Ectodermal cell (in vitro differentiated cells): ENCODE measurements around the gene SYT14.

ENCODE experiments used
- H3K27ac ChIP-seq: 2 replicates; pipeline ENCODE4 v1.7.0; 2013; ENCODE audit warnings: mild to moderate bottlenecking, low read depth, low read length; ENCODE audit not compliant: insufficient read depth, poor library complexity, severe bottlenecking
- H3K27me3 ChIP-seq: 2 replicates; pipeline ENCODE4 v1.7.0; 2013; ENCODE audit warnings: mild to moderate bottlenecking, low read length; ENCODE audit not compliant: insufficient read depth, control insufficient read depth, poor library complexity, severe bottlenecking
- H3K36me3 ChIP-seq: one replicate; pipeline ENCODE4 v1.7.0; 2013; ENCODE audit warnings: low read length; ENCODE audit not compliant: control insufficient read depth, insufficient read depth
- H3K4me1 ChIP-seq: one replicate; pipeline ENCODE4 v1.7.0; 2013; ENCODE audit warnings: low read length; ENCODE audit not compliant: control insufficient read depth, insufficient read depth
- H3K4me3 ChIP-seq: 2 replicates; pipeline ENCODE4 v1.7.0; 2013; ENCODE audit warnings: low read depth, low read length, control low read depth; ENCODE audit not compliant: insufficient read depth
- H3K9me3 ChIP-seq: 2 replicates; pipeline ENCODE4 v1.7.0; 2013; ENCODE audit warnings: mild to moderate bottlenecking, low read length, moderate library complexity; ENCODE audit not compliant: control insufficient read depth
- WGBS, 2 experiments: methylation state at CpG; one replicate each; pipeline ENCODE4 v1.1.7; 2013; ENCODE audit warnings: missing lambda C conversion rate in 2 of 2; 5-methylcytosine and 5-hydroxymethylcytosine counted together

Gene SYT14

GRCh38 chr1:210214573-210215409, 276.8 kb downstream of the SYT14 start:
- Histone ChIP-seq H3K9me3 (no peaks in the 10 kb centered on the region), H3K36me3 (no peaks in the 10 kb centered on the region), H3K27ac (no peak overlapping the region), H3K4me1 (no peaks in the 10 kb centered on the region), H3K4me3 (no peak overlapping the region), H3K27me3 (no peaks in the 10 kb centered on the region)
- 85 to 92% methylated on average over 4 of the region's 4 CpGs for WGBS, 2 experiments

DNA sequence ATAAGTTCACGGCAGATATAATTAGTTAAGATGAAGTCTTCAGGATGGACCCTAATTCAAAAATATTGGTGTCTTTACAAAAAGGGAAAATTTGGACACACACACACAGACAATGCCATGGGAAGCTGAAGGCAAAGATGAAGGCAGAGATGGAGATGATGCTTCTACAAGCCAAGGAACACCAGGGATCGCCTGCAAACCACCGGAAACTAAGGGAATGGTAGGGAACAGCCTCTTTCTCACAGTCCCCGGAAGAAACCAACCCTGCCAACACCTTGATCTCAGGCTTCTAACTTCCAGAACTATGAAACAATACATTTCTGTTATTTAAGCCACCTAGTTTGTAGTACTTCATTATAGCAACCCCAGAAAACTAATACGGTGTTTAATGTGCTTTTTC, 279.5 kb downstream of the SYT14 start:
- H3K27me3 ChIP-seq, result no peaks in the 10 kb centered on the region
- WGBS, 2 experiments, result 88 to 92% methylated on average over 5 of the region's 5 CpGs
- H3K27ac ChIP-seq, result no peak overlapping the region
- peaks cover 3% of the 10 kb centered on the region for H3K4me1 ChIP-seq
- H3K36me3 ChIP-seq, result no peaks in the 10 kb centered on the region
- no peak overlapping the region for H3K4me3 ChIP-seq
- H3K9me3 ChIP-seq, result no peaks in the 10 kb centered on the region

DNA sequence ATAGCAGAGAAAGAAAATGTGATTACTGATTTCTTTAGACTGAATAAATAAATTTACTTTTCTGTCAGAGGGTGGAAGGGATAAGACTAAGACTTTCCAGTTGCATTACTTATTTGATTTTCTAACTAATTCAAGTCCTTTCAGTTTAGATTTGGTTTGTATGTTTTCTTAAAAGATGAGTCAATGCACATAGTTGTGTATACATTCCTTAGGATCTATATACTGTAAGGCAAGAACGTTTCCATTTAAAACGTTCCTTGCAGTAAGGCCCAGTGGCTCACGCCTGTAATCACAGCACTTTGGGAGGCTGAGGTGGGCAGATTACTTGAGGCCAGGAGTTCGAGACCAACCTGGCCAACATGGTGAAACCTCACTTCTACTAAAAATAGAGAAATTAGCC, 280.0 kb downstream of the SYT14 start:
- Histone ChIP-seq H3K27ac (no peak overlapping the region), H3K4me1 (peaks cover 7% of the 10 kb centered on the region), H3K9me3 (no peaks in the 10 kb centered on the region), H3K36me3 (no peaks in the 10 kb centered on the region), H3K4me3 (no peak overlapping the region), H3K27me3 (no peaks in the 10 kb centered on the region)
- WGBS, 2 experiments, result 89 to 91% methylated on average over 4 of the region's 4 CpGs
